ENCODE results near the gene KPNB1. TPM values are rescaled to one million over a fixed set of nuclear protein-coding genes. Genes with fewer than 3 reads are reported as not detected.

KPNB1 gene
- total and polyA plus RNA-seq, 2 of the 4 experiments (the other 2 are of a cell fraction): 206 to 1,082 TPM

GRCh38 chr17:47700471-47701449 lies 51.0 kb downstream of the KPNB1 start:
- H3K23ac ChIP-seq (ENCODE audit: low read depth, low read length): no peak overlapping the region
- peaks cover 27% of the 10 kb centered on the region; the same call in 1 of the 2 replicates for H3K36me3 ChIP-seq (ENCODE audit: control insufficient read depth, insufficient read depth, low read length)
- ChIA-PET POLR2A (ENCODE audit: unreplicated experiment) (no interaction called here), CTCF (no interaction called here)
- no peak overlapping the region for H2AK9ac ChIP-seq (replicated peaks; ENCODE audit: low read depth, low read length, poor library complexity)
- peaks cover 17% of the 10 kb centered on the region; the same call in 1 of the 2 replicates for H4K20me1 ChIP-seq (ENCODE audit: insufficient read depth, low read length)
- no peak overlapping the region for H4K5ac ChIP-seq (ENCODE audit: low read depth, low read length)
- no peak overlapping the region for H3K27ac ChIP-seq (ENCODE audit: insufficient read depth, low read length)
- H4K8ac ChIP-seq (ENCODE audit: low read depth in 2 of 2, low read length in 2 of 2): no peak overlapping the region
- intact Hi-C loops (cut with micrococcal nuclease) (no loop called here), in situ Hi-C loops (cut with MboI; ENCODE audit: low sequenced_read_pairs) (no loop called here), dilution Hi-C loops (cut with HindIII; ENCODE audit: low sequenced_read_pairs, unreplicated experiment) (no loop called here)
- DNase-seq (no peak), ATAC-seq (ENCODE audit: low read depth) (no peak)
- no peak overlapping the region for H2AFZ ChIP-seq (replicated peaks; ENCODE audit: low read length, poor library complexity)
- H2BK120ac ChIP-seq (ENCODE audit: low read depth, low read length): no peak overlapping the region
- no peak overlapping the region for H3K4ac ChIP-seq (ENCODE audit: low read depth, low read length)
- no peaks in the 10 kb centered on the region for H3K4me1 ChIP-seq (ENCODE audit: control insufficient read depth, insufficient read depth, low read length)
- no peaks in the 10 kb centered on the region for H3K79me1 ChIP-seq (ENCODE audit: low read depth in 1 of 2, low read length in 2 of 2)
- no peaks in the 10 kb centered on the region for H3K9me3 ChIP-seq (ENCODE audit: control insufficient read depth, insufficient read depth, low read length)
- no peak overlapping the region for H3K18ac ChIP-seq (ENCODE audit: low read depth, low read length)
- H3K9ac ChIP-seq (ENCODE audit: low read depth, low read length): no peak overlapping the region
- H3K4me2 ChIP-seq (ENCODE audit: low read depth, low read length): no peak overlapping the region
- no peak overlapping the region for H2AK5ac ChIP-seq (ENCODE audit: low read depth, low read length)
- no peak overlapping the region for H3K56ac ChIP-seq (ENCODE audit: extremely low read depth, insufficient read depth, low read length)
- no peak overlapping the region for H2BK15ac ChIP-seq (ENCODE audit: low read depth, low read length)
- no peak overlapping the region for H4K91ac ChIP-seq (ENCODE audit: insufficient read depth, low read depth, low read length)
- no peak overlapping the region for H2BK20ac ChIP-seq (ENCODE audit: low read depth, low read length)
- no peak overlapping the region for H3K14ac ChIP-seq (replicated peaks; ENCODE audit: low read depth, low read length)
- no peak overlapping the region for H2BK5ac ChIP-seq (ENCODE audit: low read depth, low read length, poor library complexity, severe bottlenecking)
- no TSS peak for BruUV-seq (replicated peaks)
- TF ChIP-seq CEBPB (IDR thresholded peaks at IDR 0.05; ENCODE audit: low read depth, low read length): no peak
- TF ChIP-seq SMC3 (IDR thresholded peaks at IDR 0.05; ENCODE audit: low read depth, low read length): no peak
- TF ChIP-seq CTCF (conservative IDR thresholded peaks at IDR 0.05; ENCODE audit: low read depth, low read length): no peak
- WGBS, 2 experiments (ENCODE audit: extremely low coverage in 2 of 2, insufficient read length in 1 of 2): 100% methylated on average over 1 of the region's 13 CpGs; no CpG with 5 or more reads in 1 of the 2 experiments
- no peaks in the 10 kb centered on the region for H3K9me1 ChIP-seq (ENCODE audit: insufficient read depth, low read length)
- H3K27me3 ChIP-seq (ENCODE audit: control insufficient read depth, insufficient read depth, low read length): no peaks in the 10 kb centered on the region
- H3K4me3 ChIP-seq (ENCODE audit: insufficient read depth, low read depth, low read length): no peak overlapping the region

Measured in IMR-90 (cell line).